GM21528 (cell line): ENCODE data around the gene DYNC1H1.

Experiments
- ATAC-seq: cut with Tn5 transposase; IDR thresholded peaks from one replicate; pipeline ENCODE4 v1.9.1; 2021; ENCODE audit warnings: mild to moderate bottlenecking, moderate library complexity; ENCODE audit not compliant: unreplicated experiment, low FRiP score

Gene DYNC1H1

GRCh38 chr14:102028733-102029132, 64.4 kb downstream of the DYNC1H1 start:
- ATAC-seq: no peak

GRCh38 chr14:102029956-102030355, 65.6 kb downstream of the DYNC1H1 start:
- ATAC-seq: no peak

GRCh38 chr14:102033241-102033640, 68.9 kb downstream of the DYNC1H1 start:
- ATAC-seq: no peak

- ATAC-seq: no peak
These were observed 69.9 kb downstream of the DYNC1H1 start for GRCh38 chr14:102034301-102034700.

- ATAC-seq: no peak
These were observed 71.5 kb downstream of the DYNC1H1 start for GRCh38 chr14:102035914-102036313.

GRCh38 chr14:102037686-102038085, 73.3 kb downstream of the DYNC1H1 start:
- ATAC-seq: no peak

GRCh38 chr14:102039157-102039556, 74.8 kb downstream of the DYNC1H1 start:
- ATAC-seq: no peak

GRCh38 chr14:102040153-102040552, 75.8 kb downstream of the DYNC1H1 start:
- no peak for ATAC-seq

- ATAC-seq: no peak
These were observed 78.3 kb downstream of the DYNC1H1 start for GRCh38 chr14:102042699-102043098.

GRCh38 chr14:102043251-102044025, 79.1 kb downstream of the DYNC1H1 start:
- ATAC-seq: no peak

- ATAC-seq: no peak
These were observed 80.2 kb downstream of the DYNC1H1 start for GRCh38 chr14:102044566-102044965.

- ATAC-seq: no peak
These were observed 82.2 kb downstream of the DYNC1H1 start for GRCh38 chr14:102046337-102047278.

GRCh38 chr14:102047808-102048540, 83.6 kb downstream of the DYNC1H1 start:
- no peak for ATAC-seq

- no peak for ATAC-seq
These were observed 85.1 kb downstream of the DYNC1H1 start for GRCh38 chr14:102049258-102050025.

GRCh38 chr14:102050026-102050405, 85.6 kb downstream of the DYNC1H1 start:
- no peak for ATAC-seq

GRCh38 chr14:102050625-102051024, 86.3 kb downstream of the DYNC1H1 start:
- ATAC-seq: no peak

GRCh38 chr14:102052522-102052921, 88.1 kb downstream of the DYNC1H1 start:
- no peak for ATAC-seq

- no peak for ATAC-seq
These were observed 91.0 kb downstream of the DYNC1H1 start for GRCh38 chr14:102055181-102055901.

GRCh38 chr14:102056694-102057442, 92.5 kb downstream of the DYNC1H1 start:
- no peak for ATAC-seq
